GM12865 (cell line): Measurements from ENCODE around the gene RBM7.

Experiments
- DNase-seq: peaks from one replicate; pipeline ENCODE4 v3.0.0; 2010; ENCODE audit warnings: low read depth
- H3K4me3 ChIP-seq: 2 replicates; pipeline ENCODE4 v1.5.1; 2011; ENCODE audit warnings: mild to moderate bottlenecking, low read depth, low read length, control low read depth
- CTCF ChIP-seq: IDR thresholded peaks from 2 replicates; pipeline ENCODE4 v1.5.1; 2011; ENCODE audit warnings: low read length, control low read depth, low read depth, inconsistent platforms; ENCODE audit not compliant: insufficient read depth; ENCODE audit errors: missing control alignments

RBM7 gene

GRCh38 chr11:114397349-114397982 lies 3.0 kb upstream of the RBM7 start:
- H3K4me3 ChIP-seq = no peak overlapping the region
- TF ChIP-seq CTCF = no peak
- no peak for DNase-seq

GRCh38 chr11:114398303-114398920 lies 2.1 kb upstream of the RBM7 start:
- no peak for DNase-seq
- no peak for TF ChIP-seq CTCF
- no peak overlapping the region for H3K4me3 ChIP-seq

- no peak for TF ChIP-seq CTCF
- H3K4me3 ChIP-seq = peak overlapping the region; percentile 76
- DNase-seq = peak; percentile 7
Observed at GRCh38 chr11:114399490-114400215, 813 bp upstream of the RBM7 start.

- peak overlapping the region; percentile 80 for H3K4me3 ChIP-seq
- no peak for DNase-seq
Observed at GRCh38 chr11:114400915-114401223, 403 bp downstream of the RBM7 start.

GRCh38 chr11:114401311-114401710 lies 845 bp downstream of the RBM7 start:
- peak overlapping the region; percentile 80 for H3K4me3 ChIP-seq
- no peak for TF ChIP-seq CTCF
- DNase-seq = peak; percentile 8

More at GRCh38 chr11:114400915-114401223, 403 bp downstream of the RBM7 start:
- TF ChIP-seq CTCF = no peak

GRCh38 chr11:114412946-114413345 lies 12.5 kb downstream of the RBM7 start:
- H3K4me3 ChIP-seq = no peak overlapping the region
- no peak for TF ChIP-seq CTCF
- no peak for DNase-seq
